HEK293 (cell line): Measurements from ENCODE around the gene TBCE.

Source experiments
- CTCF ChIA-PET: fragments of 350-600 bp; formaldehyde crosslinking; extraction: SDS; loops from one replicate; lab custom pipeline; 2021; ENCODE audit warnings: antibody characterized with exemption; lab: Yijun Ruan, JAX
- POLR2A ChIA-PET: fragments of 300-600 bp; formaldehyde crosslinking; extraction: SDS; loops from one replicate; lab custom pipeline; 2020; ENCODE audit warnings: antibody characterized with exemption, inconsistent platforms; lab: Yijun Ruan, JAX
- H3K27ac ChIP-seq: fragments of 200-500 bp; sonication (Bioruptor generic); 2 replicates; pipeline ENCODE4 v1.5.1; 2014; ENCODE audit warnings: low read depth, low read length, control low read depth, inconsistent platforms; ENCODE audit errors: extremely low read depth
- H3K36me3 ChIP-seq, 2 experiments: fragments of 200-500 bp in 1 of 2; sonication (Bioruptor generic) in 1 of 2; 1 replicate in 1 of 2; 2 replicates in 1 of 2; pipeline ENCODE4 v1.5.1; 2014 to 2017; ENCODE audit warnings: inconsistent platforms in 2 of 2, low read length in 2 of 2; ENCODE audit not compliant: control insufficient read depth in 2 of 2, insufficient read depth in 1 of 2
- H3K4me1 ChIP-seq: fragments of 200-500 bp; sonication (Bioruptor generic); 2 replicates; pipeline ENCODE4 v1.5.1; 2014; ENCODE audit warnings: mild to moderate bottlenecking, low read length, inconsistent platforms; ENCODE audit not compliant: control insufficient read depth, insufficient read depth
- H3K4me3 ChIP-seq: 2 replicates; pipeline ENCODE4 v1.5.1; 2011; ENCODE audit warnings: low read depth, mild to moderate bottlenecking, control low read depth, low read length, moderate library complexity
- H3K9me3 ChIP-seq: fragments of 200-500 bp; sonication (Bioruptor generic); 2 replicates; pipeline ENCODE4 v1.5.1; 2014; ENCODE audit warnings: low read depth, low read length, inconsistent platforms; ENCODE audit not compliant: control insufficient read depth, insufficient read depth
- CTCF ChIP-seq: fragments of 450-650 bp; formaldehyde crosslinking; IDR thresholded peaks from 2 replicates; pipeline ENCODE4 v1.5.1; 2016; ENCODE audit warnings: missing biosample characterization, missing genetic modification characterization
- IKZF3 ChIP-seq: fragments of 450-650 bp; IDR thresholded peaks from 2 replicates; pipeline ENCODE4 v1.5.0; 2018; ENCODE audit warnings: missing biosample characterization, mild to moderate bottlenecking, missing genetic modification characterization, moderate library complexity
- KLF8 ChIP-seq: fragments of 450-650 bp; formaldehyde crosslinking; IDR thresholded peaks from 2 replicates; pipeline ENCODE4 v1.5.1; 2016; ENCODE audit warnings: missing biosample characterization, missing genetic modification characterization
- KLF9 ChIP-seq: fragments of 450-650 bp; formaldehyde crosslinking; IDR thresholded peaks from 2 replicates; pipeline ENCODE4 v1.5.1; 2016; ENCODE audit warnings: missing biosample characterization, missing genetic modification characterization, low read depth
- OSR2 ChIP-seq: fragments of 450-650 bp; formaldehyde crosslinking; IDR thresholded peaks from 2 replicates; pipeline ENCODE4 v1.5.1; 2016; ENCODE audit warnings: missing biosample characterization, missing genetic modification characterization
- PBX3 ChIP-seq: sonication (generic); formaldehyde crosslinking; IDR thresholded peaks from 2 replicates; pipeline ENCODE4 v1.8.1; 2022; ENCODE audit warnings: mild to moderate bottlenecking, moderate library complexity, missing genetic modification reagents
- SP3 ChIP-seq: fragments of 450-650 bp; formaldehyde crosslinking; IDR thresholded peaks from 2 replicates; pipeline ENCODE4 v1.5.1; 2016; ENCODE audit warnings: missing biosample characterization, missing genetic modification characterization
- SP7 ChIP-seq: fragments of 450-650 bp; formaldehyde crosslinking; IDR thresholded peaks from 2 replicates; pipeline ENCODE4 v1.5.1; 2016; ENCODE audit warnings: missing biosample characterization, missing genetic modification characterization
- ZBTB26 ChIP-seq: fragments of 450-650 bp; formaldehyde crosslinking; optimal IDR thresholded peaks from 2 replicates; pipeline ENCODE3; 2016; ENCODE audit warnings: missing biosample characterization, mild to moderate bottlenecking, missing genetic modification characterization
- ZBTB8A ChIP-seq: fragments of 450-650 bp; formaldehyde crosslinking; IDR thresholded peaks from 2 replicates; pipeline ENCODE4 v1.5.1; 2016; ENCODE audit warnings: missing biosample characterization, missing genetic modification characterization
- ZFP3 ChIP-seq: fragments of 450-650 bp; formaldehyde crosslinking; IDR thresholded peaks from 2 replicates; pipeline ENCODE4 v1.5.1; 2016; ENCODE audit warnings: low read depth, missing biosample characterization, missing genetic modification characterization
- ZFP69B ChIP-seq: fragments of 450-650 bp; formaldehyde crosslinking; IDR thresholded peaks from 2 replicates; pipeline ENCODE4 v1.5.1; 2016; ENCODE audit warnings: missing biosample characterization, missing genetic modification characterization
- ZIC2 ChIP-seq: fragments of 450-650 bp; formaldehyde crosslinking; IDR thresholded peaks from 2 replicates; pipeline ENCODE4 v1.5.1; 2016; ENCODE audit warnings: missing biosample characterization, missing genetic modification characterization
- ZNF10 ChIP-seq: fragments of 450-650 bp; formaldehyde crosslinking; IDR thresholded peaks from 2 replicates; pipeline ENCODE4 v1.5.1; 2017; ENCODE audit warnings: missing biosample characterization, missing genetic modification characterization
- ZNF133 ChIP-seq: fragments of 450-650 bp; formaldehyde crosslinking; IDR thresholded peaks from 2 replicates; pipeline ENCODE4 v1.5.1; 2016; ENCODE audit warnings: missing biosample characterization, missing genetic modification characterization
- ZNF155 ChIP-seq: fragments of 450-650 bp; formaldehyde crosslinking; IDR thresholded peaks from 2 replicates; pipeline ENCODE4 v1.5.1; 2016; ENCODE audit warnings: missing biosample characterization, missing genetic modification characterization
- ZNF416 ChIP-seq: fragments of 450-650 bp; formaldehyde crosslinking; IDR thresholded peaks from 2 replicates; pipeline ENCODE4 v1.5.1; 2016; ENCODE audit warnings: missing biosample characterization, missing genetic modification characterization
- ZNF488 ChIP-seq: fragments of 450-650 bp; formaldehyde crosslinking; IDR thresholded peaks from 2 replicates; pipeline ENCODE4 v1.5.1; 2016; ENCODE audit warnings: missing biosample characterization, missing genetic modification characterization
- ZNF510 ChIP-seq: fragments of 450-650 bp; formaldehyde crosslinking; IDR thresholded peaks from 2 replicates; pipeline ENCODE4 v1.5.1; 2018; ENCODE audit warnings: mild to moderate bottlenecking, missing genetic modification characterization, missing biosample characterization; ENCODE audit not compliant: insufficient replicate concordance
- ZNF513 ChIP-seq: fragments of 450-650 bp; IDR thresholded peaks from 2 replicates; pipeline ENCODE4 v1.5.1; 2018; ENCODE audit warnings: missing biosample characterization, missing genetic modification characterization
- ZNF571 ChIP-seq: fragments of 450-650 bp; formaldehyde crosslinking; IDR thresholded peaks from 2 replicates; pipeline ENCODE4 v1.5.0; 2017; ENCODE audit warnings: missing biosample characterization, missing genetic modification characterization
- ZNF580 ChIP-seq: fragments of 450-650 bp; formaldehyde crosslinking; IDR thresholded peaks from 2 replicates; pipeline ENCODE4 v1.5.1; 2016; ENCODE audit warnings: missing biosample characterization, missing genetic modification characterization
- ZNF629 ChIP-seq: fragments of 450-650 bp; formaldehyde crosslinking; IDR thresholded peaks from 2 replicates; pipeline ENCODE4 v1.5.1; 2017; ENCODE audit warnings: missing biosample characterization, missing genetic modification characterization
- ZNF658 ChIP-seq: fragments of 450-650 bp; formaldehyde crosslinking; IDR thresholded peaks from 2 replicates; pipeline ENCODE4; 2016; ENCODE audit warnings: missing biosample characterization, missing genetic modification characterization
- ZNF677 ChIP-seq: fragments of 450-650 bp; IDR thresholded peaks from 2 replicates; pipeline ENCODE4 v1.5.0; 2018; ENCODE audit warnings: missing biosample characterization, mild to moderate bottlenecking, missing genetic modification characterization, moderate library complexity
- ZNF692 ChIP-seq: fragments of 450-650 bp; formaldehyde crosslinking; IDR thresholded peaks from 2 replicates; pipeline ENCODE4 v1.5.1; 2016; ENCODE audit warnings: missing biosample characterization, missing genetic modification characterization
- ZNF747 ChIP-seq: fragments of 450-650 bp; formaldehyde crosslinking; IDR thresholded peaks from 2 replicates; pipeline ENCODE4 v1.5.1; 2016; ENCODE audit warnings: missing biosample characterization, missing genetic modification characterization
- ZNF76 ChIP-seq: fragments of 450-650 bp; formaldehyde crosslinking; IDR thresholded peaks from 2 replicates; pipeline ENCODE4; 2016; ENCODE audit warnings: low read depth, missing biosample characterization, missing genetic modification characterization, borderline replicate concordance
- ZNF792 ChIP-seq: fragments of 450-650 bp; formaldehyde crosslinking; IDR thresholded peaks from 2 replicates; pipeline ENCODE4 v1.5.1; 2016; ENCODE audit warnings: missing biosample characterization, missing genetic modification characterization

TBCE gene

GRCh38 chr1:235367000-235367908 lies at the start of gene TBCE:
Gene TBCE (plus strand): TSS chr1:235367427. CDS start chr1:235380050, 12,623 bp downstream.
- ChIA-PET CTCF (interaction anchor here (0.5 to 1.9 kb wide), 5 partner anchors 11 to 581 kb away, joined by 3 to 14 read pairs (median 3); no protein-coding TSS in a partner anchor), POLR2A (interaction anchor here (0.6 to 1.8 kb wide), 19 partner anchors 9 to 214 kb away, joined by 3 to 13 read pairs (median 5); partner anchors contain the start of genes ARID4B, B3GALNT2, GGPS1 and RBM34)
- no peaks in the 10 kb centered on the region for H3K9me3 ChIP-seq
- H3K36me3 ChIP-seq: peaks cover 5 to 9% of the 10 kb centered on the region in 2 experiments; a peak in 2 of 3 replicates
- H3K27ac ChIP-seq: peak within 1 kb of the TSS; percentile 74
- 0 out of 2 replicates have a peak, but pooled peaks cover 4% of the 10 kb centered on the region for H3K4me1 ChIP-seq
- peak within 1 kb of the TSS; percentile 90 for H3K4me3 ChIP-seq
- TF ChIP-seq PBX3 (CRISPR knock-in tag) (no peak; the same call in 1 of the 2 replicates), KLF8 (peak; percentile 89), IKZF3 (tag by site-specific recombination) (peak; percentile 86), CTCF (tag by site-specific recombination) (peak; percentile 56; the same call in 1 of the 2 replicates), ZFP3 (tag by site-specific recombination) (no peak), KLF9 (tag by site-specific recombination) (no peak), ZNF513 (tag by site-specific recombination) (no peak), ZNF580 (tag by site-specific recombination) (peak; percentile 30; the same call in 1 of the 2 replicates), ZNF677 (tag by site-specific recombination) (no peak), ZBTB8A (tag by site-specific recombination) (peak; percentile 79), ZNF488 (tag by site-specific recombination) (no peak), ZIC2 (peak; percentile 51), ZNF629 (tag by site-specific recombination) (peak; percentile 81), ZNF10 (tag by site-specific recombination) (no peak; the same call in 1 of the 2 replicates), ZNF792 (tag by site-specific recombination) (0 out of 2 replicates have a peak, but pooled peaks have one; percentile 11), OSR2 (no peak; the same call in 1 of the 2 replicates), ZNF133 (no peak), ZNF747 (tag by site-specific recombination) (no peak), ZNF510 (tag by site-specific recombination) (no peak), ZNF76 (tag by site-specific recombination) (peak; percentile 81; the same call in 1 of the 2 replicates), SP3 (tag by site-specific recombination) (peak; percentile 92), ZNF155 (tag by site-specific recombination) (no peak), ZNF658 (no peak), ZNF571 (tag by site-specific recombination) (no peak), ZBTB26 (peak; percentile 20), ZFP69B (peak; percentile 76), SP7 (peak; percentile 85), ZNF416 (tag by site-specific recombination) (no peak), ZNF692 (peak; percentile 92)
